GM19099 (cell line): Measurements from ENCODE around the gene WNT7B.

Experiments
- POLR2A ChIP-seq: IDR thresholded peaks from 3 replicates; pipeline ENCODE4 v1.6.1; 2011; ENCODE audit warnings: low read depth; ENCODE audit not compliant: insufficient read length; ENCODE audit errors: extremely low read depth

Gene WNT7B

GRCh38 chr22:45960477-45961386 lies 16.2 kb downstream of the WNT7B start:
- TF ChIP-seq POLR2A, result no peak

DNA sequence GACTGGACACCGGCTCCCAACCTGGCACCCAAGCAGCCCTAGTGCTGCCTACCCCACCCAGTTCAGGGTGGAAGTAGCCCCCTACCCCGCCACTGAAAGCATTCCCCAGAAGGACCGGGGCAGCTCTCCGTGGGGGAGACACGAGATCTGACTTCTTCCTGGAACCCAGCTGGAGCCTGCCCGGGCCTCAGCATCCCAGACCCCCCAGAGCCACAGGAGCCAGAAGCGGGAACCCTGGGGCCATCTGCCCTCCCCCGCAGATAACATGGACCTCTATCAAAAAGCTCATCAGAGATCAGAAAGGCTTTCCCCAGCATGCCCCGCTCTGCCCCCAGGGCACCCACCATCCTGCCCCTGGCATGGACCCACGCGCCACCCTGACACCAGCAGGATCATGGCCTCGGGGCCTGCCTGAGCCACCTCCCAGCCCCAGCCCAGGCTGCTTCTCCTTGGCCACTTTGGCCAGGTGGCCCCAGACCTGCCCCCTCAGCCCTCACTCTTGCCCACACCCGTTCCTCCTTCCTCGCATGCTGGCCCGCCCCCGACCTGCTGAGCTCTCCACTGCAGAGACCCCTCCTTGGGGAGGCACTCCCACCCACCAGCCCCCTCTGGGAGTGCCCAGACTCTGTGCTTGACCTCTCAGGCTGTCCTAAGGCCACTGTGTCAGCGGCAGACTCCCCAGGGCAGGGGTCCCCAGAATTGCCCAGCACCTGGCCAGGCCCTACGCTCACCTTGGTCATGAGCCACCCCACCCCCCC lies 17.1 kb downstream of the WNT7B start:
- TF ChIP-seq POLR2A, result no peak

GRCh38 chr22:45958971-45959370 lies 18.0 kb downstream of the WNT7B start:
- TF ChIP-seq POLR2A, result no peak

- no peak for TF ChIP-seq POLR2A
Observed at GRCh38 chr22:45957826-45958225, 19.1 kb downstream of the WNT7B start.

DNA sequence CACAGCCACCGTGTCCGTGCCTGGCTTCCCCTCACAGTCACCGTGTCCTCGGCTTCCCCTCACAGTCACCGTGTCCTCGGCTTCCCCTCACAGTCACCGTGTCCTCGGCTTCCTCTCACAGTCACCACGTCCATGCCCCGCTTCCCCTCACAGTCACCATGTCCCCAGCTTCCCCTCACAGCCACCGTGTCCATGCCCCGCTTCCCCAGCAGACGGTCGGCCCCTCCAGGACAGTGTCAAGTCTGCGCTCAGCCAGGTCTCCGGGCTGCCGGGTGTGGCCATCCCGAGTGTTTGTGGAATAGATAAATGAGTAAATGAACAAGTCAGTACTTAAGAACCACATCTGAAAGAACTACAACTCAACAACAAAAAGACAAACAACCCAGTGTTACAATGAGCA lies 23.8 kb downstream of the WNT7B start:
- no peak for TF ChIP-seq POLR2A

- TF ChIP-seq POLR2A, result no peak
Observed at GRCh38 chr22:45952553-45952952, 24.4 kb downstream of the WNT7B start.

DNA sequence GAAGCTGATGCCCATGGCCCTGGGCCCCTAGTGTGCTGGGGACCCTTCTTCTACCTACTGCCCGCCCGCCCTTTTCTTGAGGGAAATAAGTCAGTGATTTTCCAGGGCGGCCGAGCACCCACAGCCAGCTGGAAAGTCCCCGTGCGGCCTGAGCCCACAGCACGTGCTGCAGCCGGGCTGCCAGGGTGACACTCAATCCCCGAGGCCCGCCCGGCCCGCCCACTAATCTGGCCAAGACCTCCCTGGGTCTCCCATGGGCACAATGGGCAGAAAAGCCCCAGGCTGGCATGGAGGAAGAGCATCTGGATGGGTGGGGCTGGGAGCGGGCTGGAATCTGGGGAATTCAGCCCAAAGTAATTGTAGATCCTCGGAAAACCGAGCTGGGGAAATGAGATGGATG lies 24.8 kb downstream of the WNT7B start:
- no peak for TF ChIP-seq POLR2A

- TF ChIP-seq POLR2A, result no peak
Observed at GRCh38 chr22:45949891-45950290, 27.1 kb downstream of the WNT7B start.

- TF ChIP-seq POLR2A, result no peak
Observed at GRCh38 chr22:45949258-45949870, 27.6 kb downstream of the WNT7B start.

DNA sequence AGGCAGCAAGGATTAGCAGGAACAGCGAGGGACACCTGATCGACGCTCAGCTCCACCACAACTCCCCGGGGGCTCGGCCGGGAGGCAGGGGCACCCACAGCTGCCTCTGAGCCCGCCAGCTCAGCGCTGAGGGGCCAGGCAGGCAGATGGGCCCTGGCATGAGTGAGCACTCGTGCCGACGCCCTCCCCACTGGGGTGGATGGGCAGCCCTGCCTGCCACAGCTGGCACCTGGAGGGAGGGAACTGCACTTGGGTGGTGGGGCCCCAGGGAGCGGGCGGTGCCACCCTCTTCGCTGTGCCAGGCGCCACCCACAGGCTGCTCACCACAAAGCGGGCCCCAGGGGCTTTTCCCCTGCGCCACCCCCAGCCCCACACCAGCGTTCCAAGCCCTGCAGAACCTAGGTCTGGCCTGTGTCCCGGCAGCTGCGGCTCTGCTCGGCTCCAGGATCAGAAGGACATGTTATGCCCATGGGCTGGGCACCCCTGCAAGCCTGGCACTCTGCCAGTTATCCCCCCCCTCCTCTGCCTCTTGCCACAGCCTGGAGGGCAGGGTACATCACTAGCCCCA lies 28.8 kb downstream of the WNT7B start:
- no peak for TF ChIP-seq POLR2A

- TF ChIP-seq POLR2A, result no peak
Observed at GRCh38 chr22:45946805-45947600, 30.0 kb downstream of the WNT7B start.

DNA sequence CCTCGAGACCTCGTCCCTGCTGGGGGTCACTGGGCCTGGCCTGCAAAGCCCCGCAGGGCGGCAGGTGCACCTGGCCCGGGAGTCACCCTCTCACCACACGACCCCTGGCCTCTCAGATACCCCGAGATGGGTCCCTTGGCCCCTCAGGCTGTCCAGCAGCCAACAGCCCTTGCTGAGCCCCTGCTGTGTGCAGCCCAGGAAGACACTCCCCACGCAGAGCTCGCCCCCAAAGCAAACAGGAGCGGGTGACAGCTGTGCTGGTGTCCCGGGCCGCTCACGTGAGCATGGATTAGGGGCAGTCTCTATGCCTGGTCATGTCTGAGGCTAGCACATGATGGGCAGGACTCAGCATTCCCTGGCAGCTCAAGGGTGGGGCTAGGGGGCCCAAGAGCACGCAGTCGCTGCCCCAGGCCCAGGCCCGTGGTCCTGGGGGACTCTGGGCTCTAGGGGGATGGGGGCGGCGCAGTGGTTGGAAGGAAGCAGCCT lies 31.3 kb downstream of the WNT7B start:
- TF ChIP-seq POLR2A, result no peak

GRCh38 chr22:45942787-45943493 lies 34.0 kb downstream of the WNT7B start:
- no peak for TF ChIP-seq POLR2A

DNA sequence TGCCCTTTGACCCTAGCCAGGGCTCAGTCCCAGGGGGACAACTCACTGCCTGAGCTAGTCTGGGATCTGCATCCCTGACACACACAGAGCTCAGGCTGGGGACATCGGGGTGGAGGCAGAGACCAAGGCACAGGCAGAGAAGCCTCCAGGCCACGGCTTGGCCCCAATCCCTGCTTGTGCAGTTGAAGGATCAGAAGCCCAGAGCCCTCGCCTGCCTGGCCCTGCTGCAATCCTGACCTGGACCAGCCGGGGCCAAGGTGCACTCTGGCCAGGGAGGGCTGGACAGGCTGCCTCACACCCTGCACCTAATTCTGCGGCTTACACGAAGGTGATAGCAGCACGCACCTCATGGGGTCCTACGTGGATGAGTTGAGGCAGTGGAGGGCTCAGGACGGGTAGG lies 34.6 kb downstream of the WNT7B start:
- TF ChIP-seq POLR2A, result no peak
